Measurements from ENCODE around the gene DNPH1. TPM values are rescaled to one million over a fixed set of nuclear protein-coding genes. Genes with fewer than 3 reads are reported as not detected.

Gene DNPH1
- total RNA-seq, 1 experiment from 2014 or later: 43.5 TPM

- Histone ChIP-seq H3K79me2 (ENCODE audit: low read depth) (no peaks in the 10 kb centered on the region), H3K9me2 (ENCODE audit: insufficient read depth) (no peaks in the 10 kb centered on the region), H3F3A (ENCODE audit: insufficient read depth, low read depth) (peaks cover 12% of the 10 kb centered on the region; the same call in 1 of the 2 replicates), H3K4me3 (no peak overlapping the region), H3K27me3 (ENCODE audit: insufficient read depth, low read depth) (no peaks in the 10 kb centered on the region), H3K36me3 (ENCODE audit: low read depth) (peaks cover 6% of the 10 kb centered on the region; the same call in 1 of the 2 replicates), H4K20me1 (ENCODE audit: insufficient read depth) (no peaks in the 10 kb centered on the region), H3K4me1 (replicated peaks; ENCODE audit: insufficient read depth) (no peaks in the 10 kb centered on the region), H3K9me3 (ENCODE audit: insufficient read depth, low read depth) (no peaks in the 10 kb centered on the region), H3K27ac (no peak overlapping the region), H2AFZ (no peak overlapping the region), H3K4me2 (no peak overlapping the region)
- POLR2A ChIA-PET (ENCODE audit: unreplicated experiment): no interaction called here
- no peak for TF ChIP-seq EZH2 (IDR thresholded peaks at IDR 0.05; ENCODE audit: low read depth)
- TF ChIP-seq, protein P1, sequence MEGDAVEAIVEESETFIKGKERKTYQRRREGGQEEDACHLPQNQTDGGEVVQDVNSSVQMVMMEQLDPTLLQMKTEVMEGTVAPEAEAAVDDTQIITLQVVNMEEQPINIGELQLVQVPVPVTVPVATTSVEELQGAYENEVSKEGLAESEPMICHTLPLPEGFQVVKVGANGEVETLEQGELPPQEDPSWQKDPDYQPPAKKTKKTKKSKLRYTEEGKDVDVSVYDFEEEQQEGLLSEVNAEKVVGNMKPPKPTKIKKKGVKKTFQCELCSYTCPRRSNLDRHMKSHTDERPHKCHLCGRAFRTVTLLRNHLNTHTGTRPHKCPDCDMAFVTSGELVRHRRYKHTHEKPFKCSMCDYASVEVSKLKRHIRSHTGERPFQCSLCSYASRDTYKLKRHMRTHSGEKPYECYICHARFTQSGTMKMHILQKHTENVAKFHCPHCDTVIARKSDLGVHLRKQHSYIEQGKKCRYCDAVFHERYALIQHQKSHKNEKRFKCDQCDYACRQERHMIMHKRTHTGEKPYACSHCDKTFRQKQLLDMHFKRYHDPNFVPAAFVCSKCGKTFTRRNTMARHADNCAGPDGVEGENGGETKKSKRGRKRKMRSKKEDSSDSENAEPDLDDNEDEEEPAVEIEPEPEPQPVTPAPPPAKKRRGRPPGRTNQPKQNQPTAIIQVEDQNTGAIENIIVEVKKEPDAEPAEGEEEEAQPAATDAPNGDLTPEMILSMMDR (conservative IDR thresholded peaks at IDR 0.05): no peak
- no peak for DNase-seq
- intact Hi-C loops (cut with micrococcal nuclease; ENCODE audit: unreplicated experiment): no loop called here
- no TSS peak for BruUV-seq (replicated peaks)
- CTCF ChIA-PET: no interaction called here
These were observed 39.4 kb downstream of the DNPH1 start for GRCh38 chr6:43189776-43190304.

DNA sequence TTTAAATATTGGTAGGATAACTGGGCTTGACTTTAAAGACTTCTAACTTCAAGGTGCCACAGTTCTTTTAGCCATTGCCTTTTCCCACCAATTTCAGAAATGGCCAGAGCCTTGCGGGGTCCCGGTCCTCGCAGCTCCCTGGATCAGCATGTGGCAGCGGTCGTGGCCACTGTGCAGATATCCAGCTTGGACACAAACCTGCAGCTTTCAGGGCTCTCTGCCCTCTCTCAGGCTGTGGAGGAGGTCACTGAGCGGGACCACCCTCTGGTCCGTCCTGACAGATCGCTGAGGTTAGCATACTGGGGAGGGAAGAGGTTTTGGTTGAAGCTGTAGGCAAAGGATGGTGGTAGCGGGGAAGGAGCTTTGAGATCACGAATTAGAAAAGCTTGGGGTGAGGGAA, 40.9 kb downstream of the DNPH1 start:
- ChIA-PET CTCF (no interaction called here), POLR2A (ENCODE audit: unreplicated experiment) (no interaction called here)
- TF ChIP-seq, protein P1 (conservative IDR thresholded peaks at IDR 0.05): no peak
- TF ChIP-seq EZH2 (IDR thresholded peaks at IDR 0.05; ENCODE audit: low read depth): no peak

GRCh38 chr6:43187821-43188220, 41.5 kb downstream of the DNPH1 start:
- H3K4me3 ChIP-seq: no peak overlapping the region
- POLR2A ChIA-PET (ENCODE audit: unreplicated experiment): no interaction called here

More for the DNA sequence above, 40.9 kb downstream of the DNPH1 start:
- Histone ChIP-seq H3K4me1 (replicated peaks; ENCODE audit: insufficient read depth) (0 out of 2 replicates have a peak, but pooled peaks cover under 1% of the 10 kb centered on the region), H2AFZ (no peak overlapping the region), H3K4me3 (no peak overlapping the region), H4K20me1 (ENCODE audit: insufficient read depth) (no peaks in the 10 kb centered on the region), H3K27me3 (ENCODE audit: insufficient read depth, low read depth) (no peaks in the 10 kb centered on the region), H3K79me2 (ENCODE audit: low read depth) (no peaks in the 10 kb centered on the region), H3K9me3 (ENCODE audit: insufficient read depth, low read depth) (no peaks in the 10 kb centered on the region), H3F3A (ENCODE audit: insufficient read depth, low read depth) (peaks cover 12% of the 10 kb centered on the region; the same call in 1 of the 2 replicates), H3K27ac (no peak overlapping the region), H3K9me2 (ENCODE audit: insufficient read depth) (no peaks in the 10 kb centered on the region), H3K36me3 (ENCODE audit: low read depth) (peaks cover 6% of the 10 kb centered on the region; the same call in 1 of the 2 replicates), H3K4me2 (no peak overlapping the region)
- no peak for DNase-seq
- intact Hi-C loops (cut with micrococcal nuclease; ENCODE audit: unreplicated experiment): no loop called here
- no TSS peak for BruUV-seq (replicated peaks)

More at GRCh38 chr6:43187821-43188220, 41.5 kb downstream of the DNPH1 start:
- peaks cover 6% of the 10 kb centered on the region; the same call in 1 of the 2 replicates for H3K36me3 ChIP-seq (ENCODE audit: low read depth)
- H3K9me2 ChIP-seq (ENCODE audit: insufficient read depth): no peaks in the 10 kb centered on the region
- BruUV-seq (replicated peaks): no TSS peak
- TF ChIP-seq, protein P1 (conservative IDR thresholded peaks at IDR 0.05): no peak
- no peak for TF ChIP-seq EZH2 (IDR thresholded peaks at IDR 0.05; ENCODE audit: low read depth)
- no peak overlapping the region for H3K27ac ChIP-seq
- CTCF ChIA-PET: interaction anchor here (0.9 kb wide), 1 partner anchor 13 kb away, joined by 7 read pairs; no protein-coding TSS in a partner anchor
- H3K4me1 ChIP-seq (replicated peaks; ENCODE audit: insufficient read depth): 0 out of 2 replicates have a peak, but pooled peaks cover 6% of the 10 kb centered on the region
- intact Hi-C loops (cut with micrococcal nuclease; ENCODE audit: unreplicated experiment): no loop called here
- H3K27me3 ChIP-seq (ENCODE audit: insufficient read depth, low read depth): no peaks in the 10 kb centered on the region
- no peaks in the 10 kb centered on the region for H4K20me1 ChIP-seq (ENCODE audit: insufficient read depth)
- H3F3A ChIP-seq (ENCODE audit: insufficient read depth, low read depth): peaks cover 13% of the 10 kb centered on the region; the same call in 1 of the 2 replicates
- no peak for DNase-seq
- H3K9me3 ChIP-seq (ENCODE audit: insufficient read depth, low read depth): no peaks in the 10 kb centered on the region
- no peaks in the 10 kb centered on the region for H3K79me2 ChIP-seq (ENCODE audit: low read depth)
- no peak overlapping the region for H2AFZ ChIP-seq
- H3K4me2 ChIP-seq: no peak overlapping the region

Data from PC-9 (cell line).